Lower lobe of right lung (tissue), 2 donors: ENCODE data around the gene PTPRG. TPM values are rescaled to one million over a fixed set of nuclear protein-coding genes. Genes with fewer than 3 reads are reported as not detected.

Experiments
- ATAC-seq, 2 donors: fragments of 200-7000 bp; cut with Tn5 transposase; one replicate each; pipeline ENCODE4 v1.9.1; 2020 to 2022; ENCODE audit warnings: mild to moderate bottlenecking in 2 of 2, moderate library complexity in 2 of 2
- DNase-seq: peaks from one replicate; pipeline ENCODE4 v3.0.0-alpha.2; 2020
- H3K27ac ChIP-seq: fragments of 200-600 bp; one replicate; pipeline ENCODE4 v1.8.0; 2022
- H3K27me3 ChIP-seq: fragments of 200-600 bp; one replicate; pipeline ENCODE4 v1.8.0; 2022; ENCODE audit warnings: low read depth
- H3K36me3 ChIP-seq: fragments of 200-600 bp; one replicate; pipeline ENCODE4 v1.8.0; 2022; ENCODE audit warnings: mild to moderate bottlenecking
- H3K4me1 ChIP-seq: fragments of 200-600 bp; one replicate; pipeline ENCODE4 v1.8.0; 2022
- H3K4me3 ChIP-seq: fragments of 200-600 bp; one replicate; pipeline ENCODE4 v1.8.0; 2022; ENCODE audit warnings: mild to moderate bottlenecking
- H3K9me3 ChIP-seq: fragments of 200-600 bp; one replicate; pipeline ENCODE4 v1.8.0; 2022
- CTCF ChIP-seq: fragments of 200-600 bp; IDR thresholded peaks from one replicate; pipeline ENCODE4 v1.8.0; 2022; ENCODE audit warnings: antibody characterized with exemption, mild to moderate bottlenecking
- intact Hi-C: fragments of 100-400 bp; cut with DNase I; formaldehyde crosslinking; loops from one replicate; pipeline ENCODE4 v1.11.0; 2022
- total RNA-seq: library from RNA; stranded (reverse); fragmentation: NEBNext Ultra II Directional; extraction: Animal tissue kit (Norgen Biotek cat#: 25700); gene quantifications from one replicate; pipeline ENCODE4 v1.2.1, GENCODE V29; 2021
- donor health status: DM: no; HTN: yes; CAD: no; lungs with severe emphysema.

Gene PTPRG
- total RNA-seq, 1 donor from 2014 or later: 67.6 TPM

- ATAC-seq (no peak), DNase-seq (no peak)
- H3K9me3 ChIP-seq: no peaks in the 10 kb centered on the region
- no peak overlapping the region for H3K27ac ChIP-seq
- H3K4me3 ChIP-seq: no peak overlapping the region
- no peak for TF ChIP-seq CTCF
- peaks cover 18% of the 10 kb centered on the region for H3K4me1 ChIP-seq
- intact Hi-C loops: no loop called here
- H3K27me3 ChIP-seq: no peaks in the 10 kb centered on the region
- H3K36me3 ChIP-seq: peaks cover 18% of the 10 kb centered on the region
Observed at GRCh38 chr3:62189376-62189698, 628.0 kb downstream of the PTPRG start.

- no peak overlapping the region for H3K27ac ChIP-seq
- intact Hi-C loops: no loop called here
- H3K9me3 ChIP-seq: no peaks in the 10 kb centered on the region
- no peak for TF ChIP-seq CTCF
- H3K4me1 ChIP-seq: peaks cover 6% of the 10 kb centered on the region
- DNase-seq: no peak
- H3K36me3 ChIP-seq: peaks cover 38% of the 10 kb centered on the region
- H3K27me3 ChIP-seq: no peaks in the 10 kb centered on the region
- no peak overlapping the region for H3K4me3 ChIP-seq
- no peak for ATAC-seq
Observed at GRCh38 chr3:62192891-62193290, 631.5 kb downstream of the PTPRG start.

DNA sequence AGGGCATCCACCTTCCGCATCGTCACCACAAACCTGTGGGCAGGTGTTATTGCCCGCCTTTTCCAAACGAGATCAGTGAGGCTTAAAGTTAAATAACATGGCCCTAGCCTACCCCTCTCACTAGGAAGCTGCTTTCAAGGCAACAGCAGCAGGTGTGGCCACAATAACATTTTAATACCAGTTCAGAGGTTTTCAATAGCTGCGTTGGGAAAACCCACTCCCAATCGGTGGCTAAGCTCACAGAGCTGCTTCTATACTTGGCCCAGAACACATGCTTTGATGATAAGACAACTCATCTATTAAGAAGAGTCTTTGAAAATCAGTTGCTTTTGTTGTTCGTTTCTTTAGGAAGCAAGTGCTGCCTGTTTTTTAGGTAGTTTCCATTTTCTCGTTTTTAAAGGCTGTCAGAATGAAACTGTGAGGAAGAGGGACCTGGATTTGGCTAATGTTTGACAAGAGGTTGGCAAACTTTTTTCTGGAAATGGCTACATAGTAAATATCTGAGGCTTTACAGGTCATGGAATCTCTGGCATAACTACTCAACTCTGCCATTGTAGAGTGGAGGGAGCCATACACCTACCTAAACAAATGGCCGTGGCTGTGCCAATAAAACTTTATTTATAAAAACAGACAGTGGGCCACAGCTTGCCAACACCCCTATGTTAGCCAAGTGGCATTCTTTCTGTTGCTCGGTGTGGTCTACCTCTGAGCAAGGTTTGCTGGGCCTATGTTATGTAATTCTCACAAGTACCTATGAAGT lies 632.4 kb downstream of the PTPRG start:
- intact Hi-C loops: no loop called here
- TF ChIP-seq CTCF: no peak
- no peaks in the 10 kb centered on the region for H3K9me3 ChIP-seq
- DNase-seq (no peak), ATAC-seq (no peak)
- H3K36me3 ChIP-seq: peaks cover 38% of the 10 kb centered on the region
- H3K4me1 ChIP-seq: no peaks in the 10 kb centered on the region
- H3K4me3 ChIP-seq: no peak overlapping the region
- no peaks in the 10 kb centered on the region for H3K27me3 ChIP-seq
- H3K27ac ChIP-seq: no peak overlapping the region

GRCh38 chr3:62197350-62198012 lies 636.1 kb downstream of the PTPRG start:
- no peaks in the 10 kb centered on the region for H3K27me3 ChIP-seq
- DNase-seq: no peak
- no peak for ATAC-seq
- no peaks in the 10 kb centered on the region for H3K4me1 ChIP-seq
- intact Hi-C loops: no loop called here
- H3K36me3 ChIP-seq: peaks cover 40% of the 10 kb centered on the region
- no peak overlapping the region for H3K27ac ChIP-seq
- no peak overlapping the region for H3K4me3 ChIP-seq
- TF ChIP-seq CTCF: no peak
- H3K9me3 ChIP-seq: no peaks in the 10 kb centered on the region

- intact Hi-C loops: no loop called here
- ATAC-seq: no peak
- DNase-seq: no peak
- Histone ChIP-seq H3K4me1 (no peaks in the 10 kb centered on the region), H3K27ac (no peak overlapping the region), H3K4me3 (no peak overlapping the region), H3K27me3 (no peaks in the 10 kb centered on the region), H3K36me3 (peaks cover 45% of the 10 kb centered on the region), H3K9me3 (no peaks in the 10 kb centered on the region)
- no peak for TF ChIP-seq CTCF
Observed at GRCh38 chr3:62199126-62199525, 637.8 kb downstream of the PTPRG start.
